Measurements from ENCODE around the gene CYP4A11.
"Not testable (repeated sequence)": the region's sequence is repeated elsewhere in the genome, so short reads cannot be mapped to it uniquely, and the experiment has no call there.

Gene CYP4A11

DNA sequence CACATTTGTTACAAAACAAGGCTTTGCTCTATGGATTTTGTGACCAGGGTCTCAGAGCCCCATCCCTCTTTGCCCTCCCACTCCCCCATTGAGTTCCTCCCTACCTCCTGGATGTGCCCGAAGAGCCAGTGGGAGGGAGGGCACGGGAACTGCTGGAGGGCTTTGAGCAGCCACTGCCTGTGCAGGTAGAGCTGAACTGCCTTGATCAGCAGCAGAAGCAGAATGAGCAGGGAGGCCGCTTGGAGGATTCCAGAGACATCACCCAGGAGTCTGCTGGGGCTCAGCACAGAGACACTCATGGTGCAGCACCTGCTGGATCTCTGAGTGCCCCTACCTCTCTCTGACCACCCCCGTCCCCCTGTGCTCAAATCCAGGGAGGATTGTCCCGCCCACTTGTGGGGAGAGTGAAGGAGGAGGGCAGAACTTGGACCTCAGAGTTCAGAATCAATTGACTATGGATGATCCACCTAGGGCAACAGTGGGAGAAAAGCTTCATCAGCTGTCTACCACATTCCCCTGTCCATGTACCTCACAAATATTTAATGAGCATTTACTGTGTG lies at the start of gene CYP4A11:
CYP4A11 (minus strand) TSS at position 342 of the 560 bp plus-strand sequence; CDS start at position 299, 43 bp downstream.
- in situ Hi-C loops (cut with HindIII; ENCODE audit: low sequenced_read_pairs), result no loop called here

DNA sequence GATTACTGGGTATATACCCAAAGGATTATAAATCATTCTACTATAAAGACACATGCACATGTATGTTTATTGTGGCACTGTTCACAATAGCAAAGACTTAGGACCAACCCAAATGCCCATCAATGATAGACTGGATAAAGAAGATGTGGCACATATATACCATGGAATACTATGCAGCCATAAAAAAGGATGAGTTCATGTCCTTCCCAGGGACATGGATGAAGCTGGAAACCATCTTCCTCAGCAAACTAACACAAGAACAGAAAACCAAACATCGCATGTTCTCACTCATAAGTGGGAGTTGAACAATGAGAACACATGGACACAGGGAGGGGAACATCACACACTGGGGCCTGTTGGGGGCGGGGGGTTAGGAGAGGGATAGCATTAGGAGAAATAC lies 49.3 kb upstream of the CYP4A11 start:
- in situ Hi-C loops (cut with HindIII; ENCODE audit: low sequenced_read_pairs), result loop anchor here (25.0 kb wide), 1 partner anchor 253 kb away; no protein-coding TSS in a partner anchor

- in situ Hi-C loops (cut with HindIII; ENCODE audit: low sequenced_read_pairs), result loop anchor here (25.0 kb wide), 1 partner anchor 247 kb away; no protein-coding TSS in a partner anchor
These were observed 42.7 kb upstream of the CYP4A11 start for GRCh38 chr1:46983830-46984586.

DNA sequence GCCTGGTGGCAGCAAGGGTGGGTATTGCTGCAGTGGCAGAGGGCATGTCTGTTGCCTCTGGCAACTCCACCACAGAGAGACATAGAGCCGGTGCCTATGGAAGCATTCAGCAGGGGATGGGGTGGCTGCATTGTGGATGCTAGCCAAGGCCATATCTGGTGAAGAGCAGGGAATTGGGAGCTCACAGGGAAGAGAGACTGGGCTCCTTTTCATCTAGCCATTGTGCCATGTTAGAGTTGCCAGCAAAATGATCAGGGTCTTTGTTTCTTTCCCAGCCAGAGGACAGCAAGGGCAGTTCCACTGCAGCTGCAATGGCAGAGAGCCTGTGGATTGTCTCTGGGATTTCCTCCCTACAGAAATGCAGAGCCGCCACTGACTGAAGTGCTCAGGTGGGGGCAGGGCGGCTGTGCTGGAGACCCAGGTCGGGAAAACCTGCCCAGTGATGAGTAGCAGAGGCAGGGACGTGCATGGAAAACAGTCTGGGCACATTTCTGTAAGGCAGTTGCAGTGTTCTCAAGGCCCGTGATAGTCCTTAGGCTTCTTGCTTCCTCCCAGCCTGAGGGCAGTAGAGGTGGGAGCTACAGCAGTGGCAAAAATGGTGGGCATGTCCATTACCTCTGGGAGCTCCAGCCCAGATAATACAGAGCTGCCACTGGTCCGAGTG lies 42.0 kb upstream of the CYP4A11 start:
- in situ Hi-C loops (cut with HindIII; ENCODE audit: low sequenced_read_pairs), result loop anchor here (25.0 kb wide), 1 partner anchor 246 kb away; no protein-coding TSS in a partner anchor

- in situ Hi-C loops (cut with HindIII; ENCODE audit: low sequenced_read_pairs), result no loop called here
These were observed 27.8 kb upstream of the CYP4A11 start for GRCh38 chr1:46969014-46969619.

DNA sequence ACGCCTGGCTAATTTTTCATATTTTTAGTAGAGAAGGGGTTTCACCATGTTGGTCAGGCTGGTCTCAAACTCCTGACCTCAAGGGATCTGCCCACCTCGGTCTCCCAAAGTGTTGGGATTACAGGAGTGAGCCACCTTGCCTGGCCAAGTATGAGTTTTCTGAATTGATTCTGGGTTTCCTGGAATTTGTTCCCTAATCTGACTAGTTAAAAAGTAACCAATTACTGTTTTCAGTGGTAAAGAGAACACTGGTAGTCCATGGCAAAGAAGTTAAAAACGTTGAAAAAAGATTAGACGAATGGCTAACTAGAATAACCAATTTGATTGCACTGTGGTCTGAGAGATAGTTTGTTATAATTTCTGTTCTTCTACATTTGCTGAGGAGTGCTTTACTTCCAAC lies 21.0 kb upstream of the CYP4A11 start:
- in situ Hi-C loops (cut with HindIII; ENCODE audit: low sequenced_read_pairs), result not testable (repeated sequence)

GRCh38 chr1:46961066-46961758 lies 19.9 kb upstream of the CYP4A11 start:
- in situ Hi-C loops (cut with HindIII; ENCODE audit: low sequenced_read_pairs), result no loop called here

- in situ Hi-C loops (cut with HindIII; ENCODE audit: low sequenced_read_pairs), result no loop called here
These were observed 19.0 kb upstream of the CYP4A11 start for GRCh38 chr1:46960250-46960649.

DNA sequence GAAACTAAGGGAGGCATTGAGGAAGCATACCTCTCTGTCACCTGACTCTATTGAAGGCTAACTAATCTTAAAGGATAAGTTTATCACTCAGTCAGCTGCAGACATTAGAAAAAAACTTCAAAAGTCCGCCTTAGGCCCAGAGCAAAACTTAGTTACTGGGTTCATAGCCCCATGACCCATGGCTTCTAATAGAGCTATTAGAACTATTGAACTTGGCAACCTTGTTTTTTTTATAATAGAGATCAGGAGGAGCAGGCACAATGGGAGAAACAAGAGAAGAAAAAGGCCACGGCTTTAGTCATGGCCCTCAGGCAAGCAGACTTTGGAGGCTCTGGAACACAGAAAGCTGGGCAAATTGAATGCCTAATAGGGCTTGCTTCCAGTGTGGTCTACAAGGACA lies 13.8 kb upstream of the CYP4A11 start:
- in situ Hi-C loops (cut with HindIII; ENCODE audit: low sequenced_read_pairs), result not testable (repeated sequence)

- in situ Hi-C loops (cut with HindIII; ENCODE audit: low sequenced_read_pairs), result not testable (repeated sequence)
These were observed 12.6 kb upstream of the CYP4A11 start for GRCh38 chr1:46953847-46954246.

DNA sequence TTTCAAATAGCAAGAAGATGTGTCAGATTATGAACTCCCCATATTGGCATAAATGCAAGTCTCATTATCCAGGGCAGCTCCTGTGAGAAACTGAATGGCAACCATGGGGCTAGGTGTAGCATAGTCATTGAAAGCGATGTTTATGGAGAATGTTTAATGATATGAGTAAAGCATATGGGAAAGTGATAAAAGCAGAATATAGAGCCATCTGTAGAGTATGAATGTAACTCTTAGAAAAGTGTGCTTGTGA lies 8.1 kb upstream of the CYP4A11 start:
- in situ Hi-C loops (cut with HindIII; ENCODE audit: low sequenced_read_pairs), result not testable (repeated sequence)

DNA sequence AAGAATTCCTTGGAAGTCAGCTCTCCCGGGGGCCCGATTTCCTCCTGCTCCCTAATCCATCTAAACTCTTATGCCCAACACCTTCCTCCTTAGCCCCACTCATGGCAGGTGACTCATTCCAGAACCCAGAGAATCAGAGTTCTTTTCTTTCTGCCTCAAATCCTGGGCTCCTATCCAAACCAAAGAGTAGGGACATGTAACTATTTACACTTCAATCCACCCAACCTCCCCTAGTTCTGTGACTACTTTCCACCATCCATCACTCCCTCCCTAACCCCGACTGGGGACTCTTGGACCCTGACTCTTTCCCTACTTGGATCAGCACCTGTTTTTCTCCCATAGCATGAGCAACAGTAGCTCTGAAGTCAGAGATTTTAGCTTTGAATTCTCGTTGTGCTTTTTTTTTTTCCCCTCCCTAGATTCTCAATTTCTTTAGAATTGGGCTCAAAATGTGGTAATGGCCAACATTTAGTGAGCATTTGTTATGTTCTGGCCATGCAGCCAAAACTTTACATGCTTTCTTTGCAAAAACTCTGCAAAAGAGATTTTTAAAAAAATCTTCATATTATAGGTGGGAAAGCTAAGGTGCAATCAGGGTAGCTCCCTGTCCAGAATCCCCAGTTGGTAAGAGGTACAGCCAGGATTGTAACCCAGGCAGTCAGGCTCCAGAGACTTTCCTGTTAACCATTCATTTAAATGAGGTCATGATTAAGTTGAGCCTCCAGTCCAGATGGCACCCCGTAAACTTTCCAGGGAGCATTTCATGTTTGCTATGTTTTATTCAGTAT lies 7.5 kb upstream of the CYP4A11 start:
- in situ Hi-C loops (cut with HindIII; ENCODE audit: low sequenced_read_pairs), result no loop called here

- in situ Hi-C loops (cut with HindIII; ENCODE audit: low sequenced_read_pairs), result not testable (repeated sequence)
These were observed 6.4 kb upstream of the CYP4A11 start for GRCh38 chr1:46947706-46948105.

DNA sequence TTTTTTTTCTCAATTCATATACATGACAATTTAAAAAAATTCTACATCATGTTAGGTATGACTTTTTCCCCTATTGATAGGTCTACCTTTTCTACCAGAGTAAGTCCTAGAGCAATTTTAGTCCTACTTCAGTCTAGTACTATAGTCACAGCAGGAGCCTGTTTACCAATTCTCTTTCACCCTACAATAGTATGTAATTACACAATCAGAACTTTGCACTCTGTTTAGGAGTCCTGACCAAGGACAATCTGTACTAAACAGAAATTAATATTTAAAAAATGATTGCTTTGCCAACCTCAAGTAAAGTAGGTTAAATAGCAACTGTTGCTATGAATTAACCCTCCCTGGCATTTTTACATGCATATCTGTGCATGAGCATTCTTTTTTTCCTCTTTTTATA lies 810 bp upstream of the CYP4A11 start:
- in situ Hi-C loops (cut with HindIII; ENCODE audit: low sequenced_read_pairs), result no loop called here

- in situ Hi-C loops (cut with HindIII; ENCODE audit: low sequenced_read_pairs), result no loop called here
These were observed 969 bp downstream of the CYP4A11 start for GRCh38 chr1:46940307-46940706.

DNA sequence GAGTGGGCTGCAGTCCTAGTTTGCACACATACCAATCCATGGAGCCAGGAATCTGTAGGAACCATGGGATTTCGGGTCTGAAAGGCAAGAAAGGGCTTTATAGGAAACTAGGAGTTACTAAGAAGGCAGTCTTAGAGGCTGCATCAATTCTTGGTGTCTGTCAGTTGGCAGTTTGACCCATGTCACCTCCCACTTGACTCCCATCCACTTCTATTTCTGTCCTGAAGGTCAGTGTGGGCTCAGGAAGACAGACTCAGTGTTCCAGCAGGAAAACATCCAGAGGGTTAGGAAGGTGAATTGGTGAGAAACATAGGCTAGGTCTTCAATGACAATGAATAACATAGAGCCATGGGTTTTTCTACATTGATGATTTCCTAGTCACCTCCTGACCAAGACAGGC lies 4.0 kb downstream of the CYP4A11 start:
- in situ Hi-C loops (cut with HindIII; ENCODE audit: low sequenced_read_pairs), result no loop called here

- in situ Hi-C loops (cut with HindIII; ENCODE audit: low sequenced_read_pairs), result no loop called here
These were observed 4.5 kb downstream of the CYP4A11 start for GRCh38 chr1:46936788-46937187.

GRCh38 chr1:46934852-46935251 lies 6.4 kb downstream of the CYP4A11 start:
- in situ Hi-C loops (cut with HindIII; ENCODE audit: low sequenced_read_pairs), result not testable (repeated sequence)

- in situ Hi-C loops (cut with HindIII; ENCODE audit: low sequenced_read_pairs), result not testable (repeated sequence)
These were observed 9.3 kb downstream of the CYP4A11 start for GRCh38 chr1:46932020-46932419.

- in situ Hi-C loops (cut with HindIII; ENCODE audit: low sequenced_read_pairs), result no loop called here
These were observed 10.1 kb downstream of the CYP4A11 start for GRCh38 chr1:46931151-46931550.
